GM12878 (cell line): ENCODE results near the gene SDK2. TPM values are rescaled to one million over a fixed set of nuclear protein-coding genes. Genes with fewer than 3 reads are reported as not detected.

Experiments
- ATAC-seq: fragments of 200-7000 bp; cut with Tn5 transposase; 3 replicates; pipeline ENCODE4 v1.9.1; 2020; ENCODE audit warnings: mild to moderate bottlenecking, moderate library complexity
- BruUV-seq: library from RNA; stranded (reverse); fragments of 400-500 nt; replicated peaks from 2 replicates; lab custom pipeline; 2021; lab: Mats Ljungman, UMichigan
- CTCF ChIA-PET: fragments of 300-600 bp; sonication (Branson Sonifier 250); formaldehyde crosslinking; extraction: SDS; loops from one replicate; lab custom pipeline; 2021; ENCODE audit warnings: inconsistent platforms; lab: Yijun Ruan, JAX
- POLR2A ChIA-PET: fragments of 350-600 bp; formaldehyde crosslinking; extraction: SDS; loops from one replicate; lab custom pipeline; 2021; ENCODE audit warnings: inconsistent platforms; lab: Charles Lee
- RAD21 ChIA-PET: fragments of 300-600 bp; sonication (Branson Sonifier 250); formaldehyde crosslinking; loops from one replicate; lab custom pipeline; 2023; ENCODE audit warnings: antibody characterized with exemption; ENCODE audit not compliant: unreplicated experiment; lab: Charles Lee
- SMC1A ChIA-PET: fragments of 300-600 bp; sonication (Branson Sonifier 250); formaldehyde crosslinking; loops from one replicate; lab custom pipeline; 2023; ENCODE audit not compliant: unreplicated experiment, uncharacterized antibody; lab: Charles Lee
- DNase-seq: peaks from one replicate; pipeline ENCODE4 v3.0.0-alpha.2; 2011; ENCODE audit warnings: low read depth, low spot score
- FAIRE-seq: peaks from 3 replicates; lab custom pipeline; 2011; peaks lifted over from hg19 to GRCh38; lab: Jason Lieb, UNC
- H2AFZ ChIP-seq: 2 replicates; pipeline ENCODE4 v1.6.0; 2011; ENCODE audit warnings: low read depth, low read length, control low read depth; ENCODE audit not compliant: control insufficient read depth
- H3K27ac ChIP-seq: 2 replicates; pipeline ENCODE4 v1.5.1; 2011; ENCODE audit warnings: control low read depth; ENCODE audit not compliant: control insufficient read depth, insufficient read depth
- H3K27me3 ChIP-seq, 2 experiments: replicated peaks in 1 of 2; 2 replicates each; pipeline versions ENCODE4 v1.6.0 to v1.6.1; 2011; ENCODE audit warnings: low read length in 1 of 2; ENCODE audit not compliant: control insufficient read depth in 2 of 2, insufficient read depth in 2 of 2
- H3K36me3 ChIP-seq, 2 experiments: 2 replicates each; pipeline ENCODE4 v1.5.1; 2011; ENCODE audit warnings: low read length in 1 of 2; ENCODE audit not compliant: control insufficient read depth in 2 of 2, insufficient read depth in 2 of 2
- H3K4me1 ChIP-seq: 2 replicates; pipeline ENCODE4 v1.6.1; 2011; ENCODE audit warnings: mild to moderate bottlenecking, low read length, moderate library complexity, mixed read lengths; ENCODE audit not compliant: control insufficient read depth, insufficient read depth
- H3K4me2 ChIP-seq: 2 replicates; pipeline ENCODE4 v1.6.0; 2011; ENCODE audit warnings: control low read depth; ENCODE audit not compliant: control insufficient read depth, insufficient read depth
- H3K4me3 ChIP-seq: fragments of 200-600 bp; sonication (generic); 2 replicates; pipeline ENCODE4 v1.5.1; 2016
- H3K79me2 ChIP-seq: 2 replicates; pipeline ENCODE4 v1.6.0; 2011; ENCODE audit warnings: low read length; ENCODE audit not compliant: control insufficient read depth, insufficient read depth
- H3K9ac ChIP-seq: 2 replicates; pipeline ENCODE4 v1.8.0; 2011; ENCODE audit warnings: low read length, control low read depth, mixed read lengths; ENCODE audit not compliant: control insufficient read depth, insufficient read depth
- H3K9me3 ChIP-seq: replicated peaks from 3 replicates; pipeline ENCODE4 v1.5.1; 2011; ENCODE audit warnings: mild to moderate bottlenecking, low read length; ENCODE audit not compliant: control insufficient read depth, insufficient read depth
- H4K20me1 ChIP-seq: 2 replicates; pipeline ENCODE4 v1.6.0; 2011; ENCODE audit not compliant: control insufficient read depth, insufficient read depth
- BRCA1 ChIP-seq: IDR thresholded peaks from 2 replicates; pipeline ENCODE4 v1.6.1; 2011; ENCODE audit warnings: low read depth, low read length, improper control_type of control experiment
- CBFB ChIP-seq: IDR thresholded peaks from 2 replicates; pipeline ENCODE4 v1.6.1; 2016; ENCODE audit warnings: antibody characterized with exemption, low read depth
- ETV6 ChIP-seq, 2 experiments: fragments of 450-650 bp in 1 of 2; IDR thresholded peaks in 1 of 2; conservative IDR thresholded peaks in 1 of 2; 2 replicates each; pipeline ENCODE4 v1.6.1; 2014; ENCODE audit warnings: antibody characterized with exemption in 1 of 2, borderline replicate concordance in 1 of 2, low read depth in 1 of 2, mild to moderate bottlenecking in 1 of 2, moderate library complexity in 1 of 2
- GABPA ChIP-seq: IDR thresholded peaks from 2 replicates; pipeline ENCODE4 v1.6.1; 2014; ENCODE audit warnings: antibody characterized with exemption, low read depth, mild to moderate bottlenecking, inconsistent platforms
- JUNB ChIP-seq: IDR thresholded peaks from 2 replicates; pipeline ENCODE4 v1.6.1; 2016; ENCODE audit warnings: antibody characterized with exemption, mild to moderate bottlenecking
- MXI1 ChIP-seq: fragments of 150-350 bp; IDR thresholded peaks from 2 replicates; pipeline ENCODE4 v1.6.1; 2011; ENCODE audit warnings: low read depth, mild to moderate bottlenecking, inconsistent platforms, low read length, improper control_type of control experiment
- NFYA ChIP-seq: IDR thresholded peaks from 2 replicates; pipeline ENCODE4 v1.6.1; 2011; ENCODE audit warnings: low read depth, mild to moderate bottlenecking, low read length, improper control_type of control experiment, borderline replicate concordance
- POU2F2 ChIP-seq: IDR thresholded peaks from 3 replicates; pipeline ENCODE4 v1.6.1; 2011; ENCODE audit warnings: low read depth, mild to moderate bottlenecking, low read length, borderline replicate concordance
- RB1 ChIP-seq: fragments of 450-650 bp; formaldehyde crosslinking; IDR thresholded peaks from 2 replicates; pipeline ENCODE4 v1.6.1; 2017; ENCODE audit warnings: mild to moderate bottlenecking, borderline replicate concordance
- SKIL ChIP-seq: fragments of 450-650 bp; IDR thresholded peaks from 2 replicates; pipeline ENCODE4 v1.6.1; 2017; ENCODE audit warnings: mild to moderate bottlenecking, low read depth, inconsistent platforms; ENCODE audit not compliant: poor library complexity, severe bottlenecking
- SREBF1 ChIP-seq: IDR thresholded peaks from 2 replicates; pipeline ENCODE4 v1.6.1; 2012; ENCODE audit warnings: mild to moderate bottlenecking, low read length
- SUPT20H ChIP-seq: IDR thresholded peaks from 2 replicates; pipeline ENCODE4 v1.6.1; 2011; ENCODE audit warnings: low read depth, mild to moderate bottlenecking, low read length, moderate library complexity, borderline replicate concordance; ENCODE audit not compliant: control insufficient read depth
- TBL1XR1 ChIP-seq: IDR thresholded peaks from 2 replicates; pipeline ENCODE4 v1.6.1; 2012; ENCODE audit warnings: low read depth, low read length, improper control_type of control experiment
- TCF3 ChIP-seq: IDR thresholded peaks from 2 replicates; pipeline ENCODE4 v1.6.1; 2012; ENCODE audit warnings: low read depth, mild to moderate bottlenecking, low read length, borderline replicate concordance; ENCODE audit not compliant: insufficient read depth
- ZNF274 ChIP-seq: IDR thresholded peaks from one replicate; pipeline ENCODE4 v1.8.0; 2011; ENCODE audit not compliant: insufficient read length, insufficient read depth
- WGBS: methylation state at CpG from one replicate; pipeline ENCODE4 v1.1.6; 2016; ENCODE audit warnings: low lambda C conversion rate; ENCODE audit not compliant: insufficient replicate concordance, insufficient coverage; ENCODE audit errors: missing lambda C conversion rate; 5-methylcytosine and 5-hydroxymethylcytosine counted together
- in situ Hi-C: fragments of 300-500 bp; cut with MboI; formaldehyde crosslinking; loops from 9 replicates; pipeline ENCODE4 v1.14.3; 2018; ENCODE audit warnings: mixed read lengths
- intact Hi-C: fragments of 100-400 bp; cut with micrococcal nuclease; formaldehyde crosslinking; loops from one replicate; pipeline ENCODE4 v1.14.2; 2022; ENCODE audit not compliant: unreplicated experiment
- polyA plus RNA-seq, 11 experiments: library from polyadenylated mRNA; depleted of rRNA in 4 of 11; unstranded in 6 of 11; stranded (reverse) in 5 of 11; fragments of >200 nt; fragmentation: Nextera tagmentation in 4 of 11; fragmentation: Illumina TruSeq in 1 of 11; extraction: Ambion mirVana in 4 of 11; extraction: Trizol in 1 of 11; gene quantifications; 1 replicate in 1 of 11; 2 replicates in 10 of 11; pipeline versions ENCODE4 v1.2.1 to v1.2.3, GENCODE V29; 2011 to 2016; ENCODE audit warnings: inconsistent platforms in 2 of 11, missing spikeins in 2 of 11, low read depth in 1 of 11
- total RNA-seq, 4 experiments: library from RNA; depleted of rRNA in 3 of 4; stranded (reverse); fragments of >200 nt in 3 of 4; fragmentation: Illumina TruSeq in 1 of 4; extraction: Trizol in 1 of 4; gene quantifications; 2 replicates each; pipeline versions ENCODE4 v1.2.1 to v1.2.3, GENCODE V29; 2013 to 2021

SDK2 gene
- total and polyA plus RNA-seq, 10 of the 15 experiments (the other 5 are each of a cell fraction or from before 2014, with no cell fraction given) = 0.03 to 0.08 (median 0.03) TPM; not detected in 7

- no peaks in the 10 kb centered on the region for H3K27me3 ChIP-seq
- FAIRE-seq = no peak
- in situ Hi-C loops = no loop called here
Observed at GRCh38 chr17:73354423-73355284, 289.6 kb downstream of the SDK2 start.

More at GRCh38 chr17:73354423-73355284, 289.6 kb downstream of the SDK2 start:
- ATAC-seq (no peak), DNase-seq (no peak)
- no peaks in the 10 kb centered on the region for H3K79me2 ChIP-seq
- H2AFZ ChIP-seq = no peak overlapping the region
- TF ChIP-seq RB1 = no peak
- TF ChIP-seq BRCA1 = no peak
- TF ChIP-seq JUNB = no peak
- TF ChIP-seq SREBF1 = no peak
- no peak for TF ChIP-seq ZNF274
- TF ChIP-seq POU2F2 = no peak
- no peak for TF ChIP-seq MXI1
- TF ChIP-seq SUPT20H = no peak
- TF ChIP-seq CBFB = no peak
- TF ChIP-seq ETV6 (conservative IDR thresholded peaks at IDR 0.05 in 1 of 2, IDR thresholded peaks at IDR 0.05 in 1 of 2; ENCODE audit: borderline replicate concordance in 1 of 2, low read depth in 1 of 2) = no peak
- TF ChIP-seq TBL1XR1 = no peak
- no peak for TF ChIP-seq NFYA
- TF ChIP-seq TCF3 = no peak
- no peak for TF ChIP-seq GABPA
- TF ChIP-seq SKIL = no peak
- H3K4me3 ChIP-seq = no peak overlapping the region
- no TSS peak for BruUV-seq
- intact Hi-C loops = no loop called here
- no peaks in the 10 kb centered on the region for H3K36me3 ChIP-seq
- no peak overlapping the region for H3K4me2 ChIP-seq
- H3K27ac ChIP-seq = no peak overlapping the region
- ChIA-PET SMC1A (no interaction called here), RAD21 (no interaction called here), POLR2A (no interaction called here), CTCF (no interaction called here)
- H3K9ac ChIP-seq = no peak overlapping the region
- no peaks in the 10 kb centered on the region for H3K4me1 ChIP-seq
- no peaks in the 10 kb centered on the region for H4K20me1 ChIP-seq
- no peaks in the 10 kb centered on the region for H3K9me3 ChIP-seq
- 52% methylated on average over 18 of the region's 21 CpGs for WGBS
